H1 (cell line): ENCODE measurements around the gene KCNC2. TPM values are rescaled to one million over a fixed set of nuclear protein-coding genes. Genes with fewer than 3 reads are reported as not detected.

Experiments
- ATF2 ChIP-seq: IDR thresholded peaks from 2 replicates; pipeline ENCODE4 v1.6.1; 2012; ENCODE audit warnings: low read length, inconsistent platforms
- CBX5 ChIP-seq: fragments of 300-800, 300-1000 bp; sonication (generic); IDR thresholded peaks from 2 replicates; pipeline ENCODE4 v1.7.1; 2016; ENCODE audit warnings: antibody characterized with exemption, low read length, low read depth
- HDAC6 ChIP-seq: IDR thresholded peaks from one replicate; pipeline ENCODE4 v1.7.1; 2012; ENCODE audit warnings: low read depth, mild to moderate bottlenecking, inconsistent platforms, low read length, moderate library complexity
- TAF1 ChIP-seq: IDR thresholded peaks from 2 replicates; pipeline ENCODE4 v1.6.1; 2011; ENCODE audit warnings: mild to moderate bottlenecking, low read depth, low read length
- polyA plus RNA-seq, 7 experiments: library from polyadenylated mRNA; depleted of rRNA in 3 of 7; stranded (reverse) in 5 of 7; unstranded in 2 of 7; fragments of >200 nt in 5 of 7; fragments of 200-250 nt in 2 of 7; gene quantifications; 1 replicate in 5 of 7; 2 replicates in 1 of 7; 4 replicates in 1 of 7; pipeline versions ENCODE4 v1.2.1 to v1.2.3, GENCODE V29; 2011 to 2013; ENCODE audit warnings: missing spikeins in 2 of 7, mixed read lengths in 2 of 7
- total RNA-seq: library from RNA; stranded (reverse); fragmentation: NEBNext Ultra II Directional; extraction: Animal tissue kit (Norgen Biotek cat#: 25700); gene quantifications from 2 replicates; pipeline ENCODE4 v1.2.1, GENCODE V29; 2021

The KCNC2 gene
- total and polyA plus RNA-seq, 2 of the 8 experiments (the other 6 are each of a cell fraction or from before 2014, with no cell fraction given) = 0.03 TPM; not detected in 1

GRCh38 chr12:75183967-75184366 is 25.7 kb downstream of the KCNC2 start (continued):
- TF ChIP-seq HDAC6 = no peak
- no peak for TF ChIP-seq CBX5
- TF ChIP-seq TAF1 = no peak
- TF ChIP-seq ATF2 = no peak
